HG03378 (cell line): ENCODE measurements around the gene MAN1A1.

ENCODE experiments used
- ATAC-seq: cut with Tn5 transposase; IDR thresholded peaks from one replicate; pipeline ENCODE4 v1.9.1; 2021; ENCODE audit warnings: mild to moderate bottlenecking, moderate library complexity; ENCODE audit not compliant: unreplicated experiment

MAN1A1 gene

DNA sequence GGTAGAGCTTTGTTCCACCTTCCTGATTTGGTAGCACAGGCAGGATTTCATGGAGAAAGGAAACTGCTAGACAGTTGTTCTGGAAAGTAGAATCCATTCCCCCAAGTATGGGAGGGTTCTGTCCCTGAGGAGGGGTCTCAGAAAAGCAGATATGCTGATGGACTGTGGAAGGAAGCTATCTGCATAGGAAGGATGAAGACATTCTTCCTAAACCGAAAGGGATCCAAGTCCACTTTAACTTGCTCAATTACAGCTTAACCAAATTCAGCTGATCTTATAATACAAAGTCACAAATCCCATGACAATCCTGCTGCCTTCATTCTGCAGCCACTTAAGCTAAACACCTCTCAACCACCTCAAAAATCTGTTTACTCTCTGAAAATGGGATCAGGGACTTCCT, 2.6 kb downstream of the MAN1A1 start:
- ATAC-seq: no peak

DNA sequence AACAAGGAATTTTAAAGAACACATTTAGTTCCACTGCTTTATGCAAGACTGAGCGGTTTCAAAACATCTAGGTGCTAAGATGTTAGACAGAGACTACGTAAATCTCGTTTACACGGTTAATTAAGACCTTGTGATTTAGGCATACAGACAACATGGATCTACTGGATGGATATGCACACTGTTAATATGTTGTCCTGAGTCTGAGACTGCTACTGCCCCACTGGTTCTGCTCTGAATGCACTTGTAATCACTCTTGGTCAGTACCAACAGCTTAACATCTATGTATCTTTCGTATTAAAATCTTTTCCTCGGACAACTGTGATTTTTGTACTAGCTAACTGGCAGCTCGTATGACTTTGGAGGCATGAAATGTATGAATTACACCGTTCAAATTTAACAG, 3.1 kb downstream of the MAN1A1 start:
- ATAC-seq: no peak

DNA sequence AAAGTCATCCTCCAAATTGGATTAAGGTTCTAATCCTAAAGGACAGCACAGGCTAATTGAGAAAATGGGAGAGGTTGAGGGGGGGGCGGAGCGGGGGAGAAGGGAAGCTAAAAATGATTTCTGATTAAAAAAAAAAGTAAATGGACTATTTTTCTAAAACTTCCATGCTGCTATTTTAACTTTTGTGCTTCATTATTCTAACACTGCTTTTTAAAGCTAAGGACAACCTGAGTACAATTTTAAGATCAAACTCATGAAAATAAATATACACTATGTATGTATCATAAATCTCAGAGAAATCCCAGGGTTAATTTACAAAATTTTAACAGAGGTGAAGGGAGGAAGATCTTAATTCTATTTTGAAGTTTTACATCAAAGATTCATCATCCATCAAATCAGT, 4.4 kb downstream of the MAN1A1 start:
- ATAC-seq: no peak

DNA sequence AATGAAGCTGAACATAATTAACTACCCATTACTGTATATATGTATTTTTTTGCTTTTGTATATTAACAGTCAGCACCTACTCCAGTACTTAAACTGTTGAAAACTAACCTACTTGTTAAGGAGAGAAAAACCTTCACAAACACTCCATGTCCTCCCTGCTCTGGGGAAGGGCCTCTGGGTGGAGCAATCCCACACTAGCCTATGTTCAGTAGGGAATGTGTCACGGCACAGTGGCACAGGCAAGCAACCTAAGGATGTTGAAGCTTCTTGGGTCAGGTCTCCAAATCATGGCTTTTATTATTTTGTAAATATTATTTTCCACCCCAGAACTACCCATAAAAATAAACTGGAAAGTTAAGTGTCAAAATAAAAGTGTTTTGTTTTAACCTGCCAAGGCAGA, 5.3 kb downstream of the MAN1A1 start:
- no peak for ATAC-seq

DNA sequence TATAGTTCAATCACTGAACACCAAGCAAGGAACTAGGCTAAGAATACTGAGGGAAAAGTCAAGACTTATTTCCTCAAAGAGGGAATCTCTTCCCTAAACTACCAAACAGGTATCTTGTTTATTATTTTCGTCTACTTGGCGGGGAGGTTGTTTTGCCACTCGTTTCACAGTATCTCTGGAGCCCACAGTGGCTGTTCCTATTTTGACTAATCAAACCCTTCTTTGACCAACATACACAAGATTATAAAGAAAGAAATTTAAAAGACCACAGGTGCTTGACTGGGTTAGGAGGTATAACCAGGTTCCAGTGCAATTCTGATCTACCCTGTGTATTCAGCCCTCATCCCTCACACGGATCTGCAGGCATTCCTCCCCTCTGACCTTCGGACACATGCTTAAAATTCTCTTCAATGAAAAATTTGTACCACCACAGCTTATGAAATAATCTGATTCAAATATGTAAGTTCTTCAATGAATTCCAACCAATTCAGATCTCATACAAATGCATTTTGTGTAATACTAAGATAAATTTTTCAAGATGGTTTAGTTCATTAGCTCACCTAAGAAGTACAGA, 5.9 kb downstream of the MAN1A1 start:
- ATAC-seq: no peak

DNA sequence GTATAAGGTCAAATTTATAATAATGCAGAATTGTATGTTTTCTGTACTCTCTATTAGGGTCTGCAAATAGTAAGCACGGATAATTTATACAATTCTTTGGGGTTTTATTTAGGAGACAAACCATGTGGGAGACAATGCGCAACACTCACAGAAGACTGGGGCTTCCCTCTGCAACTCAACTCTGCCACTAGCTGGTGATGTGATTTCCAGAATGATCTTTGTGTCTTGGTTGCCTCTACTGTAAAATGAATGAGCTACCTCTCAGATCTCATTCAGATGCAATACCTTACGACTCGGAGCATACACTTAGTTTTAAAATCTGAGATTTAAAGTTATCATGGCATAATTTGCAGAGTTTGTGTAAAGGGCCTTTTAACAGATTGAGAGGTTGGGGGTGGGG, 6.4 kb downstream of the MAN1A1 start:
- ATAC-seq: no peak

DNA sequence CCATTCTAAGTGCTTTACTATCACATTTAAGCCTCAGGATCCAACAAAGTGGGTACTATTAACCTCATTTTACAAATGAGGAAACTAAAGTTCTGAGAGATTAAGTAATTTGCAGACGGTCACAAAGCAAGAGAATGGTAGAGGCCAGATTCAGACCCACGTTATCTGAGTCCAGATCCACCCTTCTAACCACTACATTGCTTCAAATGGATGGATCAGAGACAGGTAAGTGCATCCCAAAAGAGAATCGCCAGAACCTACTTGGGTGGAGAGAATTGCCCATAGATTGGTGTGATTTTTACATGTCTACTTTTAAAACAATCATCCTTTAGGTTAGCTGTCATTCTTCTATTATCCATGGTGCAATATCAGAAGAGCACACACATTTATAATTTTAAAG, 7.1 kb downstream of the MAN1A1 start:
- ATAC-seq: no peak

DNA sequence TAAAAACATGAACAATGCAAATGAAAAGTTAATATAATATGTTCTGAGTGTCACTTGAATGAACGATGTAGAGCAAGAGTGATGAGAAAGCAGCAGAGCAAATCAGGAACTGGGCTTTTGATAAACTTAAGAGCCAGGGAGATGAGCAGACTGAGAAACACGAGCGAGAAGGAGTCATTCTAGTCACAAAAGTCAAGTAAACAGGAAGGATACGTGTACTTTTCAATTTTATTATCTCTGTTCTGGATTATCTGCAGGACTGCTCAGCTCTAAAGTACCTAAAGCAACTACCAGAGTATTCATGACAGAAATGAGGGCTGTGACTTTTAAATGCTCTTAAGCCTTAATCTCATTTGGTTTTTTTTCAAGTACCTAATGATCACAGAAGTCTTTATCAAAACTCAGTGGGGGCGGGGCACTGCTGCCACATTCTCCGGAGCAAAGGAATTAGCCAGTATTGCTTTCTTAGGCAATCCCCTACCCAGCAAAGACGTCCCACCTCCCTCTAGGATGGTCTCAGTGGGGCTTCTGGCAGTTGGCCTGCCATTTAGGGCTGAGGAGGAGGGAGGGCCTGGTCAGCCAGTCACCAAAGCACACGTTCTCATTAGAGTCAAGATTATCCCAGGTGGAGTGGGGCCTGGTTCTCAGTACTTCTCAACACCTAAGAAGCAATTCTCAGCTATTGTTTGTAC, 8.6 kb downstream of the MAN1A1 start:
- no peak for ATAC-seq

DNA sequence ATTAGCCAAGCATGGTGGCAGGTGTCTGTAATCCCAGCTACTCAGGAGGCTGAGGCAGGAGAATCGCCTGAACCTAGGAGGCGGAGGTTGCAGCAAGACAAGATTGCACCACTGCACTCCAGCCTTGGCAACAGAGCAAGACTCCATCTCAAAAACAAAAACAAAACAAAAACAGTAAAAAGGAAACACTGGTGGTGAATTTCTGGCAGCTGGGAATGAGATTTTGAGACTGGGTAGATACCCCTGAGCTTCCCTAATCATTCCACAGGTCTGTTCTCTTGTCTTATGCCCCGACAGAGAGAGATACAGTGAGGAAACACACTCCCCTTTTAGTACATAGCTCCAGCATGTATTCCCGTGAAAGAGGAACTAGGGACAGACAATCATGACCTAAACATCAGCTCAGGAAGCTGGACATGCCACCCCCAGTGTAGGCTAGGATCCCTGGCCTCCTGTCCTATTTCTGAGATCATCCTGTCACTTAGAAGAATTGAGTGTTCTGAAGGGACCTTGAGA, 9.6 kb downstream of the MAN1A1 start:
- ATAC-seq: no peak

DNA sequence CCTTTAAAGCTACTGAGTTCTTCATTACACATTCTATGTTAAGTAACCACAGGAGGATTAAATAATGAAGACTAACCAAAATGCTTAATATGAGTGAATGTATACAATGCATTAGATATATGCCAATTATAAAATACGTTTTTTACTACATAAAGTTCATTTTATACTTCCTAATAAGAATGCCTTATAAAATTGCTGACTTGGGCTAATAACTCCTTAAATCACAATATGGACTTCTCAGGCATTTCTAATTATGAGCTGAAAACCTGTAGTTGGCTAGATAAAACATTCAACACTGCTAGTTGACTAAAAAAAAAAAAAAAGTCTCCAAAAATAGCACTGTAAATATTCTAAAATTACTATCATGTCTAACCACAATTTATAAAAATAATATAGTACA, 11.8 kb downstream of the MAN1A1 start:
- no peak for ATAC-seq

DNA sequence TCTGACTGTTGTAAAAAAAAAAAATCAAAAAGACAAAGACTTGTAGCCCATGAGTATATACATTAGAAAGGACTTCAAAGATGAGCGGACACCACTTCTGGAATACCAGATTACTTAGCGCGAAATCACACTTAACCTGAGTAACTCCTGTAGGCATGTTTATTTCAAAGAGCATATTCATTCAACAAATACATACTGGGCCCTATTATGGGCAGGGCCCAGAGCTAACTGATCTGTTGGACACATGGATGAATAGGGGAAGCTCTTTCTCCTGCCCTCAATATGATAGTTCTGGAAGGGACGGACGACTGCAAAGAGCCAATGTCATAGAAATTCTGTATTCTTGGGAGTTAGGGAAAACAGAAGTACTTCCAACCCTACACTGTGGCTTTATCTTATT, 12.3 kb downstream of the MAN1A1 start:
- no peak for ATAC-seq

DNA sequence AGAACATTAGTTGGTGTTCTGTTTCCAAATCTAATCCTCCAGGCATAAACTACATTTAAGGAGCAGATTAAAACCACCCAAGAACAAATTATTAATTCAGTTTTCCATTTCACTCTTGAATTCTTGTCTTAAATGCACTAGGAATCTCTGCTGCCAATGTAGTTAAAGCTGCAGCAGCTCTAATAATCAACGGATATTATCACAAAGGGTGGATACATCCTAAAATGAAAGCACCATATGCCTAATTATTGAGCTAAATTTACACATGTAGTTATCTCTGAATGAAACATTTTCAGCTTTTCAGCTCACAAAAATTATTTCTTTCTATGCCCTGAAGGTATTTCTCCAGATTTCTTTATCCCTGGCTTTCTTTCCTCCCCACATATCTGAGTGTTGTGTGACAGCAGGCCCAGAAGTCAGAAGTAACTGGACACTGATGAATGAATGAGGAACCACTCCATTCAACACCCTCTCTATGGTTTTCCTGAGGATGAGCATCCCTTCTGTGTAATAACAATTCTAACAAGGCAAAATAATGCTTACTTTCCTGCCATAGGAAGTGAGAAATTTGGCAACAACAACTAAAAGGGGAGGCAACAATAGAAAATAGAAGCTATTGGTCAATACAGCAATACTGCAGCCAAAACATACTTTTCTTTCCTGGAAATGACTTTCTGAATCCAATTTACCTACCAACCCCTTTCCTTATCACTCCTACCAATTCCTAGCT, 14.9 kb downstream of the MAN1A1 start:
- no peak for ATAC-seq

DNA sequence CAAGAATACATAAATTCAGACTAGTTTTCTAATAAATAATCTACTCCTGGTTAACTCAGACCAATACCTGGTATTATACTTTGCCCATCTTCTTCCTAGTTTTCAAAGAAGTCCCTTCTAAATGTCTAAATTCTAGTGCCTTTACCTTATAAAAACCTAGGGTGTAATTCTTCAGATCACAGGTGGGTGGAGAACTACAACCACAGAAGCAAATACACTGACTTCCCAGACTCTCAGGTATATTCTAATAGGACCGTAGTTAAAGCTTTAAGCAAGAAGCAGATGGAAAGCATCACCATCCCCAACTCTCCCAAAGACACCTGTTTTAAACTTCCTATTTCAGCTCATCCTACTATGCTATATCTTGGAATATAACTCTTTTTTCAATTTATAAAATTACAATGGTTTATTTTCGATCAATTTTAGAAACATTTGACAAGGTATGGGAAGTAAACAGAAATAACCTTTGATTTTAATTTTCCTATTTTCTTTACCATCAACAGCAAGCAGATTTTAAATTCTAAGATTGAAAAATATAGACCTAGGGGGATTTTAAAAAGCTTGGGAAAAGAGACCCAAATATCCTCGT, 15.8 kb downstream of the MAN1A1 start:
- ATAC-seq: peak; percentile 33

DNA sequence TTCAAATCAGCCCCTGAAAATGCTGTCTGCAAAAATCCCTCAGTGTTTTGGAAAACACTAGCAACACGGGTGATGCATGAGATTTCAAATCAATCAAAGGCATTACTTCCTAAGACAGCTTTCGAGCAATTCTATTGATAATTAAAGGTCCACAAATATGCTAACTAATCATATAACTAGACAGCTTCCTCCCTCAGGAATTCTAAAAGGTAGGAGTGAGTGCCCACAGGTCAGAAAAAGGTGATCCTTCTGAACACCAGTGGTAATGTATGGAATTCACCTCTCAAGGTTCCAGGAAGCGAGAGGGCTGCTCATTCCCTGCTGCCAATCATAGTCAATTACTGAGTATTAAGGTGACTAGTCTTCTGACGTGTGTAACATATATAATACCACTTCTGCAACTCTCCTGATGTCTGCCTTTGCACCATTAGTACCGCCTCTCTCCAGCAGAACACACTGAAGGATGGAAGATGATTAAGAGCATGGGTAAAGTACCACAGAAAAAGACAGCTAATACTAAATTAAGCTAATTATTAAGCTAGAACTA, 16.4 kb downstream of the MAN1A1 start:
- no peak for ATAC-seq

DNA sequence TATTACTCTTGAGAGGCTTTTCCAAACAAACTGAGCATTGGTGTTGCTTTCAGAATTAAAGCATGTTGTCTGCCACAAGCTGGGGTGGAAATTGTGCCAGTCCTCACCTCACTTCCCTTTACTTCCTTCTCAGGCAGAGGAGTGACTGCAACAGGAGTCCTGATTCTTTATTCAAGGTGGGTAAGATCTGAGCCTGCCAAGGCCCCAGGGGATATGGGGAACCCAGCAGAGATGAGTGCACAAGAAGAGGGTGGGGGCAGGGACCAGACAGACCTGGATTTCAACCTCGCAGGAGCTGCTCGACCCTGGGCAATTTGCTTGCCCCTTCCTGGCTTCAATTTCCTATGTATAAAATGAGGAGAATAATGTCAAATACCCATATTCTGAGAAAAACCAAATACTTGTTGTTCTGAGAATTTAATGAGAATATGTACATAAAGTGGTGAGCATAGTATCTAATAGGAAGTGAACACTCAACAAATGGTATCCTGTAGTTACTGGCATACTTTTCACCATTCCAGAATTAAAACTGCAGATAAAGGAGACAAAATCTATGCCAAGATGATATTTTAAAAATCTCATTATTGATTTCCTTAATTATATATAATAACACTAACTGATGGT, 17.8 kb downstream of the MAN1A1 start:
- ATAC-seq: no peak

DNA sequence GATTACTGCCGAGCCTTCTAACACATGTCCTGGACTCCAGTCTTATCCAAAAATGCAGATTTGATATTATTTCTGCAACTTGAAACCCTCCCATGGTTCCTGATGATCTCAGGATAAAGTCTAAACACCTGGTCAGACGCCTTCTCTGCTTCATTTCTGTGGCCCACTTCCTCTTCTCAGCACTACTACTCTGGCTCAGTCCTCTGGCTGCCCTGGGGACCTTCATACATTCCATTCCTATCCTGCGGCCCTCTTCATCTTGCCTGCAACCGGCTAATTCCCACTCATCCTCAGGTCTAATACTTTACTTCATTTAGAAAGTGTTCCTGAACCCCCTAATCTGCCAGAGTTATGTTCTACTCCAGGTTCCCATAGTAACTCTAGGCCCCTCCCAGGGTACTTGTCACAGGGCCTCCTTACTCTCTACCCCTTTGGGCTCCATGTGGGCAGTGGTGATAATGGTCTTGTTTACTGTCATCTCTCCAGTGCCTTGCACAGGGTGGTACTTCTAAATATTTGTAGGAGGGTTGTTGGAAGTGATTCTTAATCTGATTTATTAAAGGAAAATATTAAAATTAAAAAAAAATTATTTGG, 18.9 kb downstream of the MAN1A1 start:
- ATAC-seq: no peak

DNA sequence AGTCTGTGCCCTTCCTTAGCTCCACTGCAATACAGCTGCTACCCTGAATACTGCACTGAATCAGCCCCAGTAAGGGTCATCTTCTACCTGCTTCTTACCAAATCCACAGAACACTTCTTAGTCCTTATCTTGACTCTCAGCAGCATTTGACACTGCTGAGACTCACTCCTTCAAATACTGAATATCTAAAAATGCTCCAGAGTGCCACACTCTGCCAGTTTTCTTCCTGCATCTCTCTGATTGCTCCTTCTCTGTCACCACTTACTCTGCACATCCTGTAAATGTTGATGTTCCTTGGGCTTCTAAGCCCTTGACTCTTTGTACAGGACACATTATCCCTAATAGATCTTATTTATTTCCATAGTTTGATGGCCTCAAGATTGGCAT, 19.8 kb downstream of the MAN1A1 start:
- ATAC-seq: no peak

DNA sequence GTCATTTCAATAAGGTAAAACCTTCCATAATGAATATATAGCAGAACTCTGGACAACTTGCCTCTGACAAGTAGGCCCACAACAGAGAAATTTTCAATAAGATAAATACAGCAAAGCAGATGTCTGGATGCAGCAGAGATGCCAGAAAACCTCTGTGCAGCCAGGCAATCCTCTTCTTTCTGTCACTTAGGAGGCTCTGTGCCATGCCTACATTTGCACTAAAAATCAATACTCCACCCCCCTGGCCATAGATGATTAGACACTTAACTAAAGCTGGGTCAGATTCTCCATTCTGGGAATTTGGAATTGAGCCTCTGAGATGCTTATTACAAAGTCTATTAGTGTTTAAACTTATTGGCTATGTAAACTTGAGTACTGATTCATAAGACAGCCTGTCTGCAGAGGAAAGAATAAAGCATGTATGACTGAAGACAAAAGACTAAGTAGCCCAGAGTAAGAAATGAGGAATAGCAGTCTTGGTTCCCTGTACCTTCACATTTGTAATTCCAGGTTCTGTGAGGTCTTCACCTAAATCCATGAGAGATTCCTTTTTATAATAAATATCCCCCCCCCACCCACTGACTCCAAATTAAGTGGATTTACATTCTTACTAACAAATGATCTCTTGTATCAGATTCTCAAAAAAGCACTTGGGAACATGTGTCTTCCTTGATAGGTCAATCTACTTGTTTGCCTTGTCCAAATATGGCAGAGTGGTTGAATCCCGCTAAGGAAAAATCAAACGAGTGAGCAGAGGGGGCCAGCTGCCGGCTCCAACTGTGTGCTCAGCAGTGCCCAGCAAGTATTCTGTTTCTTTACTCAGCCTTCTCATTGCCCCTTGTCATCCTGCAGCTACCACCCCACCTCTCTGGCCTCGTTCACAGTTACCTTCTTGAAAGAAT, 20.4 kb downstream of the MAN1A1 start:
- no peak for ATAC-seq

DNA sequence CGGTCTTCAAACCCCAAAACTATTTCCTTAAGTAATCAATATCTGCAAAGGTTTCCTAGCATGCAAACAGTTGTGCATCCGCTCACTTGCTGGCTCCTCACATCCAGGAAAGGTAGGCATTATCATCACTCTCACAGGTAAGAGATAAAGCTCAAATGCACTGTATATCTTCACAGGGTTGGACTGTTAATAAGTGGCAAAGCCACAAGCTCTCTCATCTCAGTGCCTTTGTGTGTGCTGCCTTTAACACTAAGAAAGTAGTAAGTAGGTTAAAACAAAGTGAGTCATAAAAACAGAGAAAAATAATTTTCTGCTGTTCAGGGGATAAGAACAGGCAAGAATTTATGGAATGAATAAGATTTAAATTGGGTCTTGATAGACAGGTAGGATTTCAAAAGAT, 21.3 kb downstream of the MAN1A1 start:
- ATAC-seq: peak; percentile 38

DNA sequence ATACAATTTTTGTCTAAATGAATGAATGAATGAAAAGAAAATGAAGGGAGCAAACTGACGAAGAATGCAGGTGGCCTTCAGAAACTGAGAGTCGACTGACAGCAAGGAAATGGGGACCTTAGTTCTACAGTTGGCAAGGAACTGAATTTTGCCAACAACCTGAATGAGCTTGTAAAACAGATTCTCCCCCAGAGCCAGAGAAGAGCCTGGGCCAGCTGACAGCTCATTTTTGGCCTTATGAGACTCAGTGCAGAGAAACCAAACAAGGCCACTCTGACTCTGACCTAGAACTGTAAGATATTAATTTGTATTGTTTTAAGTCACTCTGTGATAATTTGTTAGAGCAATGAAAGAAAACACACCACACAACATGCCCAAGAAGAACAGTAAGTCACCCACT, 21.8 kb downstream of the MAN1A1 start:
- no peak for ATAC-seq
